GM23338 (cell line): Measurements from ENCODE around the gene PCDHGA4. TPM values are rescaled to one million over a fixed set of nuclear protein-coding genes. Genes with fewer than 3 reads are reported as not detected.
"Not testable (repeated sequence)": the region's sequence is repeated elsewhere in the genome, so short reads cannot be mapped to it uniquely, and the experiment has no call there.

ENCODE experiments used
- ATAC-seq: fragments of 200-7000 bp; cut with Tn5 transposase; 3 replicates; pipeline ENCODE4 v1.9.1; 2020
- DNase-seq: peaks from one replicate; pipeline ENCODE4 v3.0.0-alpha.2; 2015; ENCODE audit warnings: low spot score
- H2AFZ ChIP-seq: fragments of 200-600 bp; sonication (generic); 2 replicates; pipeline ENCODE4 v1.8.0; 2016; ENCODE audit warnings: antibody characterized with exemption, mild to moderate bottlenecking, moderate library complexity
- H3F3A ChIP-seq: fragments of 200-600 bp; sonication (generic); replicated peaks from 2 replicates; pipeline ENCODE4 v1.8.0; 2017; ENCODE audit warnings: antibody characterized with exemption, mixed run types, low read depth
- H3K27ac ChIP-seq: fragments of 200-600 bp; sonication (generic); 2 replicates; pipeline ENCODE4 v1.6.1; 2016; ENCODE audit warnings: low read depth
- H3K27me3 ChIP-seq: fragments of 200-600 bp; sonication (generic); 2 replicates; pipeline ENCODE4 v1.8.0; 2016; ENCODE audit warnings: mild to moderate bottlenecking, mixed run types, moderate library complexity; ENCODE audit not compliant: insufficient read depth
- H3K36me3 ChIP-seq: fragments of 200-600 bp; sonication (generic); 2 replicates; pipeline ENCODE4 v1.8.0; 2016; ENCODE audit warnings: mild to moderate bottlenecking; ENCODE audit not compliant: insufficient read depth
- H3K4me1 ChIP-seq: fragments of 200-600 bp; sonication (generic); 2 replicates; pipeline ENCODE4 v1.8.0; 2016; ENCODE audit warnings: mild to moderate bottlenecking, moderate library complexity; ENCODE audit not compliant: insufficient read depth
- H3K4me2 ChIP-seq: fragments of 200-600 bp; sonication (generic); 2 replicates; pipeline ENCODE4 v1.7.1; 2017; ENCODE audit warnings: mixed run types
- H3K4me3 ChIP-seq: fragments of 200-600 bp; sonication (generic); 2 replicates; pipeline ENCODE4 v1.6.1; 2016; ENCODE audit warnings: mixed run types
- H3K79me2 ChIP-seq: fragments of 200-600 bp; sonication (generic); replicated peaks from 2 replicates; pipeline ENCODE4 v1.8.0; 2017; ENCODE audit warnings: mild to moderate bottlenecking; ENCODE audit not compliant: insufficient read depth
- H3K9me2 ChIP-seq: fragments of 200-600 bp; sonication (generic); 2 replicates; pipeline ENCODE4 v1.8.0; 2017; ENCODE audit not compliant: insufficient read depth
- H4K20me1 ChIP-seq: fragments of 200-600 bp; sonication (generic); replicated peaks from 2 replicates; pipeline ENCODE4 v1.8.0; 2017; ENCODE audit warnings: mild to moderate bottlenecking; ENCODE audit not compliant: insufficient read depth
- H3K27ac Mint-ChIP-seq: 2 replicates; pipeline ENCODE4 v1.8.0; 2020; ENCODE audit warnings: inconsistent platforms, mild to moderate bottlenecking, moderate library complexity, mixed read lengths
- H3K27me3 Mint-ChIP-seq: 3 replicates; pipeline ENCODE4 v1.8.0; 2022; ENCODE audit warnings: low read depth, mild to moderate bottlenecking, moderate library complexity, mixed read lengths, inconsistent platforms; ENCODE audit not compliant: insufficient read depth, poor library complexity
- H3K36me3 Mint-ChIP-seq: 3 replicates; pipeline ENCODE4 v1.8.0; 2021; ENCODE audit warnings: low read depth, mild to moderate bottlenecking, inconsistent platforms, moderate library complexity, mixed read lengths
- H3K4me1 Mint-ChIP-seq: 3 replicates; pipeline ENCODE4 v1.8.0; 2020; ENCODE audit warnings: mild to moderate bottlenecking, inconsistent platforms, mixed read lengths
- H3K4me3 Mint-ChIP-seq: 3 replicates; pipeline ENCODE4 v1.8.0; 2021; ENCODE audit warnings: moderate library complexity, mild to moderate bottlenecking, inconsistent platforms, mixed read lengths
- H3K9me3 Mint-ChIP-seq: 3 replicates; pipeline ENCODE4 v1.8.0; 2020; ENCODE audit warnings: moderate library complexity, mild to moderate bottlenecking, inconsistent platforms, mixed read lengths
- CTCF ChIP-seq, 2 experiments: fragments of 200-600 bp in 1 of 2; sonication (generic) in 1 of 2; conservative IDR thresholded peaks; 2 replicates each; pipeline versions ENCODE4 v1.5.1 to v1.6.1; 2016 to 2017; ENCODE audit warnings: antibody characterized with exemption in 2 of 2, low read depth in 2 of 2, mild to moderate bottlenecking in 2 of 2, moderate library complexity in 1 of 2
- ETS1 ChIP-seq: IDR thresholded peaks from 2 replicates; pipeline ENCODE4 v1.6.1; 2016; ENCODE audit warnings: antibody characterized with exemption
- JUNB ChIP-seq: IDR thresholded peaks from one replicate; pipeline ENCODE4 v1.6.1; 2016; ENCODE audit warnings: antibody characterized with exemption; ENCODE audit not compliant: unreplicated experiment
- STAT1 ChIP-seq: IDR thresholded peaks from one replicate; pipeline ENCODE4 v1.6.1; 2016; ENCODE audit warnings: antibody characterized with exemption; ENCODE audit not compliant: unreplicated experiment
- ZNF114 ChIP-seq: fragments of 250-450 bp; sonication (Bioruptor Pico); IDR thresholded peaks from 2 replicates; pipeline ENCODE4 v1.5.0; 2020; ENCODE audit warnings: mild to moderate bottlenecking, moderate library complexity
- ZNF331 ChIP-seq: fragments of 250-450 bp; sonication (Bioruptor Pico); IDR thresholded peaks from 2 replicates; pipeline ENCODE4 v1.5.0; 2020; ENCODE audit warnings: low read depth, mild to moderate bottlenecking, moderate library complexity
- polyA plus RNA-seq: library from polyadenylated mRNA; unstranded; fragments of >200 nt; fragmentation: Nextera tagmentation; extraction: Ambion mirVana; gene quantifications from 2 replicates; pipeline ENCODE4 v1.2.1, GENCODE V29; 2016
- total RNA-seq: library from RNA; depleted of rRNA; stranded (reverse); fragments of >200 nt; shearing (Covaris generic); gene quantifications from 2 replicates; pipeline ENCODE4 v1.2.3, GENCODE V29; 2014

PCDHGA4 gene
- total and polyA plus RNA-seq, 2 experiments from 2014 or later, result 0.99 to 7.2 TPM

GRCh38 chr5:141397756-141398551 is 43.1 kb downstream of the PCDHGA4 start, which contains the start of gene PCDHGB5:
PCDHGB5 (plus strand) TSS chr5:141397947; CDS start chr5:141398128, 181 bp downstream.
- not testable (repeated sequence) for H3K27ac ChIP-seq, H3K4me3 Mint-ChIP-seq, H3K4me1 Mint-ChIP-seq, H3K9me2 ChIP-seq, H2AFZ ChIP-seq, H3K27me3 ChIP-seq, H3K27ac Mint-ChIP-seq, H3K4me1 ChIP-seq, H3F3A ChIP-seq, H4K20me1 ChIP-seq, H3K79me2 ChIP-seq
- peak; percentile 90 for ATAC-seq
- peak within 1 kb of the TSS; percentile 61; the same call in 1 of the 2 replicates for H3K4me2 ChIP-seq
- peak; percentile 79 for DNase-seq
- Mint-ChIP-seq H3K36me3 (peaks cover 63% of the 10 kb centered on the region), H3K9me3 (peaks cover 79% of the 10 kb centered on the region), H3K27me3 (peaks cover 16% of the 10 kb centered on the region)
- H3K36me3 ChIP-seq, result 0 out of 2 replicates have a peak, but pooled peaks cover 13% of the 10 kb centered on the region
- TF ChIP-seq CTCF (conservative IDR thresholded peaks at IDR 0.05; ENCODE audit: low read depth in 2 of 2), result peak; percentile 69
- H3K4me3 ChIP-seq, result peak within 1 kb of the TSS; percentile 52

GRCh38 chr5:141398608-141399007 is 43.8 kb downstream of the PCDHGA4 start:
- H3F3A ChIP-seq, result no peaks in the 10 kb centered on the region
- H3K79me2 ChIP-seq, result no peaks in the 10 kb centered on the region; the same call in 1 of the 2 replicates
- H2AFZ ChIP-seq, result no peak overlapping the region
- Mint-ChIP-seq H3K9me3 (peaks cover 79% of the 10 kb centered on the region), H3K4me3 (no peak overlapping the region), H3K27ac (no peak overlapping the region), H3K36me3 (peaks cover 63% of the 10 kb centered on the region), H3K4me1 (no peaks in the 10 kb centered on the region; the same call in 2 of the 3 replicates), H3K27me3 (peaks cover 15% of the 10 kb centered on the region)
- no peak for TF ChIP-seq ZNF331 (CRISPR knock-in tag)
- TF ChIP-seq ZNF114, result no peak
- no peak for TF ChIP-seq JUNB
- ATAC-seq (no peak), DNase-seq (no peak)
- peak overlapping the region; percentile 42; the same call in 1 of the 2 replicates for H3K4me3 ChIP-seq
- no peaks in the 10 kb centered on the region for H3K9me2 ChIP-seq
- no peak overlapping the region for H3K27ac ChIP-seq
- H3K36me3 ChIP-seq, result 0 out of 2 replicates have a peak, but pooled peaks cover 11% of the 10 kb centered on the region
- no peaks in the 10 kb centered on the region for H3K4me1 ChIP-seq
- no peaks in the 10 kb centered on the region for H3K27me3 ChIP-seq
- H3K4me2 ChIP-seq, result peak overlapping the region; percentile 49; the same call in 1 of the 2 replicates
- H4K20me1 ChIP-seq, result no peaks in the 10 kb centered on the region

DNA sequence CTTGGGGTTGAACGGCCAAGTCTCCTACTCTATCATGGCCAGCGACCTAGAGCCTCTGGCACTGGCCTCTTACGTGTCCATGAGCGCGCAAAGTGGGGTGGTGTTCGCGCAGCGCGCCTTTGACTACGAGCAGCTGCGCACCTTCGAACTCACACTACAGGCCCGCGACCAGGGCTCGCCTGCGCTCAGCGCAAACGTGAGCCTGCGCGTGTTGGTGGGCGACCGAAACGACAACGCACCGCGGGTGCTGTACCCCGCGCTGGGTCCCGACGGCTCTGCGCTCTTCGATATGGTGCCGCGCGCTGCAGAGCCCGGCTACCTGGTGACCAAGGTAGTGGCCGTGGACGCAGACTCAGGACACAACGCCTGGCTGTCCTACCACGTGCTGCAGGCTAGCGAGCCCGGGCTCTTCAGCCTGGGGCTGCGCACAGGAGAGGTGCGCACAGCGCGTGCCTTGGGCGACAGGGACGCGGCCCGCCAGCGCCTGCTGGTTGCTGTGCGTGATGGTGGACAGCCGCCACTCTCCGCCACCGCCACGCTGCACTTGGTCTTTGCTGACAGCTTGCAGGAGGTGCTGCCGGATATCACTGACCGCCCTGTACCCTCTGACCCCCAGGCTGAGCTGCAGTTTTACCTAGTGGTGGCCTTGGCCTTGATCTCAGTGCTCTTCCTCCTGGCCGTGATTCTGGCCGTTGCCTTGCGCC is 44.9 kb downstream of the PCDHGA4 start:
- no peaks in the 10 kb centered on the region for H3F3A ChIP-seq
- no peak for DNase-seq
- no peak overlapping the region for H3K4me3 ChIP-seq
- Mint-ChIP-seq H3K36me3 (peaks cover 59% of the 10 kb centered on the region), H3K9me3 (peaks cover 73% of the 10 kb centered on the region), H3K27me3 (peaks cover 11% of the 10 kb centered on the region), H3K27ac (no peak overlapping the region), H3K4me3 (no peak overlapping the region), H3K4me1 (no peaks in the 10 kb centered on the region; the same call in 2 of the 3 replicates)
- ATAC-seq, result no peak
- no peaks in the 10 kb centered on the region for H3K4me1 ChIP-seq
- H3K4me2 ChIP-seq, result no peak overlapping the region
- H3K27ac ChIP-seq, result no peak overlapping the region
- no peaks in the 10 kb centered on the region for H4K20me1 ChIP-seq
- no peak for TF ChIP-seq ETS1
- no peak for TF ChIP-seq STAT1
- no peak for TF ChIP-seq ZNF331 (CRISPR knock-in tag)
- H3K9me2 ChIP-seq, result no peaks in the 10 kb centered on the region
- no peaks in the 10 kb centered on the region; the same call in 1 of the 2 replicates for H3K79me2 ChIP-seq
- H3K36me3 ChIP-seq, result 0 out of 2 replicates have a peak, but pooled peaks cover 11% of the 10 kb centered on the region
- H2AFZ ChIP-seq, result no peak overlapping the region
- H3K27me3 ChIP-seq, result no peaks in the 10 kb centered on the region
